ENCODE measurements around the gene TNFRSF1B.

The TNFRSF1B gene

GRCh38 chr1:12142141-12142823 is 24.5 kb upstream of the TNFRSF1B start:
- DNase-seq = no peak

- no peak for DNase-seq
Measured at GRCh38 chr1:12142891-12143630, 23.7 kb upstream of the TNFRSF1B start.

- peak; percentile 70 for DNase-seq
Measured at GRCh38 chr1:12143631-12144155, 23.1 kb upstream of the TNFRSF1B start.

- no peak for DNase-seq
Measured at GRCh38 chr1:12144236-12144635, 22.6 kb upstream of the TNFRSF1B start.

GRCh38 chr1:12144969-12145368 is 21.8 kb upstream of the TNFRSF1B start:
- DNase-seq = no peak

GRCh38 chr1:12145616-12146342 is 21.0 kb upstream of the TNFRSF1B start:
- DNase-seq = no peak

- no peak for DNase-seq
Measured at GRCh38 chr1:12146343-12147112, 20.3 kb upstream of the TNFRSF1B start.

GRCh38 chr1:12147201-12147701 is 19.5 kb upstream of the TNFRSF1B start:
- DNase-seq = no peak

- no peak for DNase-seq
Measured at GRCh38 chr1:12148160-12148957, 18.4 kb upstream of the TNFRSF1B start.

GRCh38 chr1:12148958-12149790 is 17.6 kb upstream of the TNFRSF1B start:
- no peak for DNase-seq

- DNase-seq = no peak
Measured at GRCh38 chr1:12149791-12150175, 17.0 kb upstream of the TNFRSF1B start.

- DNase-seq = no peak
Measured at GRCh38 chr1:12150456-12151200, 16.2 kb upstream of the TNFRSF1B start.

- DNase-seq = no peak
Measured at GRCh38 chr1:12151465-12151864, 15.3 kb upstream of the TNFRSF1B start.

- DNase-seq = peak; percentile 64
Measured at GRCh38 chr1:12152113-12152891, 14.5 kb upstream of the TNFRSF1B start.

- peak; percentile 85 for DNase-seq
Measured at GRCh38 chr1:12153181-12153785, 13.5 kb upstream of the TNFRSF1B start.

GRCh38 chr1:12155328-12155727 is 11.5 kb upstream of the TNFRSF1B start:
- DNase-seq = no peak

GRCh38 chr1:12157366-12158231 is 9.2 kb upstream of the TNFRSF1B start:
- DNase-seq = no peak

Data from CD4-positive, alpha-beta T cell treated with Interferon gamma for 1 hour (primary cell).